Measurements from ENCODE around the gene TMEM119. TPM values are rescaled to one million over a fixed set of nuclear protein-coding genes. Genes with fewer than 3 reads are reported as not detected.
"Not testable (repeated sequence)": the region's sequence is repeated elsewhere in the genome, so short reads cannot be mapped to it uniquely, and the experiment has no call there.

The TMEM119 gene
- total RNA-seq, 1 donor, result 164 TPM

DNA sequence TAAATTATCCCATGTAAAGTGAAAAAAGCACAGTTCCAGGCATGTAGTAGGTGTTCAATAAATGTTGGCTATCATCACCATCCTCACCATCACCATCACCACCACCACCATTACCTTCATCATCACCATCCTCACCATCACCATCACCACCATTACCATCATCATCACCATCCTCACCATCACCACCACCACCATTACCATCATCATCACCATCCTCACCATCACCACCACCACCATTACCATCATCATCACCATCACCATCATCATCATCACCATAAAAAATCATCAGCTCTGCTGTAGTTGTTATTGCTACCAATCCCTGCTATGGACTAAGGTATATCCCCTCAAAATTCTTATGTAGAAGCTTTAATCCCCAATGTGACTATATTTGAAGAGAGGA, 20.4 kb downstream of the TMEM119 start:
- no peak for DNase-seq (ENCODE audit: low read depth)
- TF ChIP-seq CTCF (IDR thresholded peaks at IDR 0.05; ENCODE audit: insufficient read depth, low read length), result no peak
- no peak overlapping the region for H3K4me3 ChIP-seq (ENCODE audit: low read depth, low read length)

DNA sequence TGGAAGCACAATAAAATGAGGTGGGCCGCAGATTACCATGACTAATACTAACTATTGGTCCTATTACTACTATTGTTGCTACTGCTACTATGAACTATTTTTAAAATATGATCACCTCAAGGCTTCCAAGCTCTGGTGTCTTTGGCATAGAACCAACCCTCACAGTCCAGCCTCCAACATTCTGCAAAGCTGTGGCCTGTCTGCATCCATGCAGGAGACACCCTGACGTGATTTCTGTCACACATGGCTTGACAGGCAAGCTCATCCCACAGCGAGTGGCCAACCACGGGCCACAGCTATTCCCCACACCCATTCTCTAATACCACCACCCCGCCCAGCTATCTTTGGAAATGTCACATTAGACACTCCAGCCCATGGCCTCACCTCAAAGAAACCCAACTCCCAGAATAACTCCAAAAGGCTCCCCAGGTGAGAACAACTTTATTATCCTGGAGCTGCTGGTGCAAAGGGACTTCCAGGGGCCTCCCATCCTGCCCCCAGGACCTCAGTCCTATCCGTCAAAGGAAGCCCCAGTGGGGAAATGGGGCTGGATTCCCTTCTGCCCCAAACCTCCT, 21.1 kb downstream of the TMEM119 start:
- DNase-seq (ENCODE audit: low read depth), result peak; percentile 32
- TF ChIP-seq CTCF (IDR thresholded peaks at IDR 0.05; ENCODE audit: insufficient read depth, low read length), result no peak
- no peak overlapping the region for H3K4me3 ChIP-seq (ENCODE audit: low read depth, low read length)

DNA sequence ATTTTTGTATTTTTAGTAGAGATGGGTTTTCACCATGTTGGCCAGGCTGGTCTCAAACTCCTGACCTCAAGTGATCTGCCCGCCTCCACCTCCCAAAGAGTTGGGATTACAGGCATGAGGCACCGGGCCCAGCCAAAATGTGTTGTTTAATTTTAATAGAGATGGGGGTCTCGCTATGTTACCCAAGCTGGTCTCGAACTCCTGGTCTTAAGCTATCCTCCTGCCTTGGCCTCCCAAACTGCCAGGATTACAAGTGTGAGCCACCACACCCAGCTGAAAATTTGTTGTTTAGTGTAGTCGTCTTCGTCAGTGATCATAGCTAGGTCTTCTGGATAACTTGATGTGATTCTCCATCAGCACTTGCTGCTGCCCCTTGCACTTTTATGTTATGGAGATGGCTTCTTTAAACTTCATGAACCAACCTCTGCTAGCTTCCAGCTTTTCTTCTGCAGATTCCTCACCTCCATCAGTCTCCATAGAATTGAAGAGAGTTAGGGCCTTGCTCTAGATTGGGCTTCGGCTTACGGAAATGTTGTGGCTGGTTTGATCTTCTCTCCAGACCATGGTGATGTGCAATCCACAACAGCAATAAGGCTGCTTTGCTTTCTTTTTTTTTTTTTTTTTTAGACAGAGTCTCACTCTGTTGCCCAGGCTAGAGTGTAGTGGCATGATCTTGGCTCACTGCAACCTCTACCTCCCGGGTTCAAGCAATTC, 22.5 kb downstream of the TMEM119 start:
- peak; percentile 61 for DNase-seq (ENCODE audit: low read depth)
- no peak for TF ChIP-seq CTCF (IDR thresholded peaks at IDR 0.05; ENCODE audit: insufficient read depth, low read length)
- no peak overlapping the region for H3K4me3 ChIP-seq (ENCODE audit: low read depth, low read length)

- H3K4me3 ChIP-seq (ENCODE audit: low read depth, low read length); DNase-seq (ENCODE audit: low read depth): not testable (repeated sequence)
Measured at GRCh38 chr12:108574276-108574675, 23.6 kb downstream of the TMEM119 start.

DNA sequence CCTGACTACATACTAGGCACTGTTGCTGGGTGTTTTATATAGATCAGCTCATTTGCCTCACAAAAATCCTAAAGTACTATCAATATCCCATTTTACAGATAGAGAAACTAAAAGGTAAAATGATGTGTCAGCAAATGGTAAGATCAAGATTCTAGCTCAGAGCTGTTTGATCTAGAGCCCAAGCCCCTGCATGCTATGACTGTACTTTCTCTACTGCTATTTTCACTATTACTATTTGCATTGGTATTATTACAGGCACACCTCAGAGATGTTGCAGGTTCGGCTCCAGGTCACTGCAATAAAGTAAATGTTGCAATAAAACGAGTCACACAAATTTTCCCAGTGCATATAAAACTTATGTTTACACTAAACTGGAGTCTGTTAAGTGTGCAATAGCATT, 24.6 kb downstream of the TMEM119 start:
- no peak for DNase-seq (ENCODE audit: low read depth)
- no peak overlapping the region for H3K4me3 ChIP-seq (ENCODE audit: low read depth, low read length)
- TF ChIP-seq CTCF (IDR thresholded peaks at IDR 0.05; ENCODE audit: insufficient read depth, low read length), result no peak

DNA sequence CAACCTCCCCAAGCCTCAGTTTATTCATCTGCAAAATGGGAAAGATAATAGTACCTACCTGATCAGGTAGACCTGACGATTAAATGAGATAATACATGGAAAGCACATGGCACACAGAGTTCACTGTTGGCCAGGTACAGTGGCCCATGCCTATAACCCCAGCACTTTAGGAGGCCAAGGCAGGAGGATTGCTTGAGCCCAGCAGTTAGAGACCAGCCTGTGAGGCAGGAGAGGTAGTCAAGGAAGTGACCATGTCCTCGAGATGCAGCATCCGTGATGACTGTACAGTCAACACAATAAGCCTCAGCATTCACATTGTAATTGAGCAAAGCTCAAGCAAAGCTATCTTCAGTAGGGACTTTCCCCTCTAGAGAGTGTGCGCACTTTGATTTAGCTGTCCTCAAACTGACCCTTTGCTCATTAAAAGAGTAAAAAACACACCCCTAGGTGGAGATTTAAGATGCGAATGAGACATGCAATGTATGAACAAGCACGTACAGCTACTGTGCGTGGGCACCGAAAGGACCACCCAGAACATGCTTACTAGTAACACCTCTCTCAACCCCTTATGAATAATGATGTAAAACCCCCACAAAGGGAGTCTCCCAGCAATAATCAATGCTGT, 25.6 kb downstream of the TMEM119 start:
- H3K4me3 ChIP-seq (ENCODE audit: low read depth, low read length), result no peak overlapping the region
- TF ChIP-seq CTCF (IDR thresholded peaks at IDR 0.05; ENCODE audit: insufficient read depth, low read length), result no peak
- no peak for DNase-seq (ENCODE audit: low read depth)

- TF ChIP-seq CTCF (IDR thresholded peaks at IDR 0.05; ENCODE audit: insufficient read depth, low read length), result no peak
- H3K4me3 ChIP-seq (ENCODE audit: low read depth, low read length), result no peak overlapping the region
- DNase-seq (ENCODE audit: low read depth), result no peak
Measured at GRCh38 chr12:108571609-108572165, 26.2 kb downstream of the TMEM119 start.
